Measurements from ENCODE around the gene TANGO6.
"Not testable (repeated sequence)": the region's sequence is repeated elsewhere in the genome, so short reads cannot be mapped to it uniquely, and the experiment has no call there.

TANGO6 gene

GRCh38 chr16:68960910-68961309 is 117.6 kb downstream of the TANGO6 start:
- no peak for DNase-seq (ENCODE audit: low read depth in 2 of 3, low spot score in 1 of 3)

- DNase-seq (ENCODE audit: low read depth in 2 of 3, low spot score in 1 of 3), result no peak
Observed at GRCh38 chr16:68961778-68962402, 118.6 kb downstream of the TANGO6 start.

- DNase-seq (ENCODE audit: low read depth in 2 of 3, low spot score in 1 of 3), result no peak
Observed at GRCh38 chr16:68969338-68969737, 126.0 kb downstream of the TANGO6 start.

DNA sequence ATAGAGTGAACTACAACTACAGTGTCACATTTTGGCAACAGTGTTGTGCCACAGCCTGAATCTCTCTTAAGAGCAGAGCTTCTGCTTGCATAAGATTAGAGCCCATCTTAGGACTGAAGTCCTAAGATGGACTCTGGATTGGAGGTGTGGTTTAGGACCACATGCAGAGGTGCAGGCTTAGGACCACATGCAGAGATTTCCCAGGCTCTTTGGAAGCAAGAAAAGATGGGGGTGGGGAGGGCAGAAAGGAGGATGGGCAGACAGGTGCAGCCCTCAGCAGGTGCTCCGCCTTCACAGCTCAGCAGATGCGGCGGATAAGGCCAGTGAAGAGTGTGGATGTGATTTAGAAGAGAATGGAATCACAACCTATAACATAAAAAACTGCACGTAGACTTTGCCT is 128.7 kb downstream of the TANGO6 start:
- no peak for DNase-seq (ENCODE audit: low read depth in 2 of 3, low spot score in 1 of 3)

DNA sequence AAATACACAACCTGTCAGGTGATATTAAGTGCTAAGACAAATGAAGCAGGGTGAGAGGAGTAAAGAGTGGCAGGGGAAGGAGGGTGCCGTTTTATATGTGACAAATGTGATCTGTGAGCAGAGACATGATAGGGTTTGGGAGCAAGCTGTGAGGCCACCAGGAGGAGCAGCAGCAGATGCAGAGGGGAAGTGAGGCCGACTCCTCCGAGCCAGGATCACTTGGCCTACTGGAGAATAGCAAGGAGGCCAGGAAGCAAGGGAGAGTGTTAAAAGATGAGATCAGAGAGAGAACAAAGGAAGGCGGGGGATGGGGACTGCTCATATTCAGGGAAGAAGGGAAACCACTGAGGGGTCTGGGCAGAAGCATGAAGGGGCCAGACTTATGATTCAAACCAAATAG is 129.4 kb downstream of the TANGO6 start:
- DNase-seq (ENCODE audit: low read depth in 2 of 3, low spot score in 1 of 3), result no peak

DNA sequence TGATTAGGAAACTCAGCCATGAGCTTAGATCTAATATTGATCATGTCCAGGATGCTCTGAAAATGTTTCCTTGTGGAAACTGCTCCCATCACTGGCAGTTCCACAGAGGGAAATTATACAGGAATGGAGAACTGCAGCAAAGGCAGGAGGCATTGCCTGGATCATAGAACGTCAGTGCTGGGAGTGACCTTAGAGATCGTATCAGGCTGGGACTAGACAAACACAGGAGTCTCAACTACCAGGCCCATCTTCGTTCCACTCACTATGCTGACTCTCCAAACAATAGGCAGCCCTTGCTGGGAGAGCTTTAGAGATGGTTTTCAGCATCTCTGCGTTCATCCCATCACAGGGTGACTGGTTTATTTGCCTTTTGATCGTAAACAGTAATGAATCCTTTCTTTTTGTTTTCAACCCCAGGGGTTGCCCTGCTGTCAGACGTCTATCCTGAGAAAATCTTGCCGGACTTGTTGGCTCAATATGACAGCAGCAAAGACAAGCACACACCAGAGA is 130.3 kb downstream of the TANGO6 start:
- DNase-seq (ENCODE audit: low read depth in 2 of 3, low spot score in 1 of 3), result no peak

GRCh38 chr16:68978303-68978954 is 135.1 kb downstream of the TANGO6 start:
- no peak for DNase-seq (ENCODE audit: low read depth in 2 of 3, low spot score in 1 of 3)

GRCh38 chr16:68980695-68981315 is 137.5 kb downstream of the TANGO6 start:
- no peak for DNase-seq (ENCODE audit: low read depth in 2 of 3, low spot score in 1 of 3)

DNA sequence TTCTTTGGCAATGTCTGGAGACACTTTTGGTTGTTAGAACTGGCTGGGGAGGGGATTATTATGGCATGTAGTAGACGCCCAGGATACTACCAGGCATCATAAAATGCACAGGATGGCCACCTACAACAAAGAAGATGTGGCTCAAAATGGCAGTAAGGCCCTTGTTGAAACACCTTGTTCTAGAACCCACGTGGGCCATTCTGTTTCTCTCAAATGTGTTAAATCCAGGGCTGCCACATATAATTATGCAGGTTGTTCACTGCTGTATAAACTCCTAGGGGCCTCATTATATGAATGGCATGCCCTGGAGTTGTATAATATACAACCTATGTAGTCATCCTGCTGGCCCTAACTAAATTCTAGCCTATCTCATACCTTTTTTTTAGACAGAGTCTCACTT is 138.6 kb downstream of the TANGO6 start:
- no peak for DNase-seq (ENCODE audit: low read depth in 2 of 3, low spot score in 1 of 3)

DNA sequence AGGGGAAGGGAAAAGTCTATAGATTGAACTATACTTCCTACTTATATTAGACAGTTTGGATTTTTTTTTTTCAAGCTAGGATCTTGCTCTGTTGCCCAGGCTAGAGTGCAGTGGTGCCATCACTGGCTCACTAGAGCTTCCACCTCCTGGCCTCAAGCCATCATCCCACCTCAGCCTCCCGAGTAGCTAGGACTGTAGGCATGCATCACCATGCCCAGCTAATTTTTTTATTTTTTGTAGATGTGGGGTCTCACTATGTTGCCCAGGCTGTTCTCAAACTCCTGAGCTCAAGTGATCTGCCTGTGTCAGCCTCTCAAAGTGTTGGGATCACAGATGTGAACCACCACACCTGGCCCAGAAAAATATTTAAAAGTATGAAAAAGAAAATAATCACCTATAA is 141.1 kb downstream of the TANGO6 start:
- no peak for DNase-seq (ENCODE audit: low read depth in 2 of 3, low spot score in 1 of 3)

- no peak for DNase-seq (ENCODE audit: low read depth in 2 of 3, low spot score in 1 of 3)
Observed at GRCh38 chr16:68985268-68985667, 141.9 kb downstream of the TANGO6 start.

GRCh38 chr16:68985855-68986254 is 142.5 kb downstream of the TANGO6 start:
- DNase-seq (ENCODE audit: low read depth in 2 of 3, low spot score in 1 of 3), result no peak

DNA sequence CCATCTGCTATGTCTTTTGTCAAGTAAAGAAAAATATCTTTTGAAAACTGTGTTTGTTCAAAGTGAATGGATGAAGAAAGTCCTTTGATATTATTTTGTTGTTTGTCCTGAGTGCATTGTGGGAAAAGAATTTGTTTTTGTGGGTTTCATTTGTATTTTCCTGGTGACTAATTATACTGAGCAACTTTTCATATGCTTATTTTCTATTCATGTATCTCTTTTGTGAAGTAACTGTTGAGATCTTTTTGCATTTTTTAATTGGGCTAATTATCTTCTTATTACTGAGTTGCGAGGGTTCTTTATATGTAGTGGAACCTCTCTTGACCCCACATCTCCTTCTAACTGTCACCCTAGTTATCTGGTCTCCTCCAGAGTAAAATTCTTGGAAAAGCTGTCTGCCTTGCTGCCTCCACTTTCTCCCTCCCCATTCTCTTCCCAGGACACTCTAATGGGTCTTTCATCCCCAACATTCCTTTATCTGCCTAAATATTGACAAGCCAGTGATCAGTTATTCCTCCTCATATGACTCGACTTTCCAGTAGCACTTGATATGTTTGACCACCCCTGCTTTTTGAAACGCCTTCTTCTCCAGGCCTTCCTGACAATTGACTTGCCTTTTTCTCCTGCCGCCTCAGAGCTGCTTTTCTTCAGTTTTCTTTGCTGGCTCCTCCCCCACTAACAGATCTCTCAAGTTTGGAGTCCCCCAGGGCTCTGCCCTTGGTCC is 144.6 kb downstream of the TANGO6 start:
- no peak for DNase-seq (ENCODE audit: low read depth in 2 of 3, low spot score in 1 of 3)

DNA sequence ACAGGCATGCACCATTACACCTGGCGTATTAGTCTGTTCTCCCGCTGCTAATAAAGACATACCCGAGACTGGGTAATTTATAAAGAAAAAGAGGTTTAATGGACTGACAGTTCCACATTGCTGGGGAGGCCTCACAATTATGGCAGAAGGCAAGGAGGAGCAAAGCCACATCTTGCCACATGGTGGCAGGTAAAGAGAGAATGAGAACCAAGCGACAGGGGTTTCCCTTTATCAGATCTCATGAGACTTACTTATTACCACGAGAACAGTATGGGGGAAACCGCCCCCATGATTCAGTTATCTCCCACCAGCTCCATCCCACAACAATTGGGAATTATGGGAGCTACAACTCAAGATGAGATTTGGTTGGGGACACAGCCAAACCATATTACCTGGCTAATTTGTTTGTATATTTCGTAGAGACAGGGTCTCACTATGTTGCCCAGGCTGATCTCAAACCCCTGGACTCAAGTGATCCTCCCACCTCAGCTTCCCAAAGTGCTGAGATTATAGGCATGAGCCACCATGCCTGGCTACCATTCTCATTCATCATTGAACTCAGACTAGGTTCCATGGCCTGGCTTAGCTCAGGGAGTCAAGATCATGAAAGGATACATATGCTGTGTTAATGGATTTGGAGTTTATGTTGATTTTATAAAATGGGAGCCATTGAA is 147.0 kb downstream of the TANGO6 start:
- not testable (repeated sequence) for DNase-seq (ENCODE audit: low read depth in 2 of 3, low spot score in 1 of 3)

- no peak for DNase-seq (ENCODE audit: low read depth in 2 of 3, low spot score in 1 of 3)
Observed at GRCh38 chr16:68991075-68991474, 147.7 kb downstream of the TANGO6 start.

GRCh38 chr16:68992521-68992920 is 149.2 kb downstream of the TANGO6 start:
- no peak for DNase-seq (ENCODE audit: low read depth in 2 of 3, low spot score in 1 of 3)

DNA sequence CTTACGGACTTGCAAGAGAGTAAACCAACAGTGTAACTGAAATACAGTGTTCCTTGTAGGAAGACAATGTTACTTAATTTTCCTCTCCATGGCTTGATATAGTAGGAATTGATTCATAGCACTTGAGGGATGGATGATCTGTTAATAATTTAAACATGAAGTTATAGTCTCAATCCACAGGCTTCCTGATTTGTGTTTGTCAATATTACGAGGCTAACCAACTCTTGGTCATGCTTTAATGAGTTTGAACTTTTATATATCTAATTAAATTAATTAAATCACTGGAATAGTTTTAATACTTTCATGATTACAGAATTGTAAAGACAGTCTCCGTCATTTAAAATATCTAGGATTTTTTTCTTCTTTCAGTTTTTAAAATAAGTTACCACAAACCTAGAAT is 150.1 kb downstream of the TANGO6 start:
- no peak for DNase-seq (ENCODE audit: low read depth in 2 of 3, low spot score in 1 of 3)

GRCh38 chr16:68993885-68994284 is 150.6 kb downstream of the TANGO6 start:
- DNase-seq (ENCODE audit: low read depth in 2 of 3, low spot score in 1 of 3), result no peak

- DNase-seq (ENCODE audit: low read depth in 2 of 3, low spot score in 1 of 3), result no peak
Observed at GRCh38 chr16:68994324-68994723, 151.0 kb downstream of the TANGO6 start.

DNA sequence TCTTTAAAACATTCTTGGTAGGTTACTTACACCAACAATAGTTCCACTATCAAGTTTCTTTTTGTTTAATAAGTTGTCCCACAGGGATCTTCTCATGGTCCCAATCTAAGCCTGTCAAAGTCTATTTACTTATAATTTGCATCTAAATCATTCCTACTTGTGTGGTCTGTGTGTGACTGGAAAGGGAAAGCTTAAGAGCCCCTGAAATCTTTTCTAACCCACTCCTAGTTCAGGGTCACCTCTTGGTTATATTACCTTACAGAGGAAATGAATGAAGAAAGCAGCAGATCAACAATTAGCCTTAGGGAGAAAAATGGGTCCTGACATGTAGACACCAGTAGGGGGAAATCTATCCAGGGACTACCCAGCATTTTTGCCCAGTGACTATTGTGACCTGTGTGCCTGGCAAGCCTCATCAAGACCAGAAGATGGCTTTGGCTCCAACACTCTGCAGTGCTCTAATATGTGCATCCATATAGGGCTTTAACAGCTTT is 151.7 kb downstream of the TANGO6 start:
- DNase-seq (ENCODE audit: low read depth in 2 of 3, low spot score in 1 of 3), result no peak

DNA sequence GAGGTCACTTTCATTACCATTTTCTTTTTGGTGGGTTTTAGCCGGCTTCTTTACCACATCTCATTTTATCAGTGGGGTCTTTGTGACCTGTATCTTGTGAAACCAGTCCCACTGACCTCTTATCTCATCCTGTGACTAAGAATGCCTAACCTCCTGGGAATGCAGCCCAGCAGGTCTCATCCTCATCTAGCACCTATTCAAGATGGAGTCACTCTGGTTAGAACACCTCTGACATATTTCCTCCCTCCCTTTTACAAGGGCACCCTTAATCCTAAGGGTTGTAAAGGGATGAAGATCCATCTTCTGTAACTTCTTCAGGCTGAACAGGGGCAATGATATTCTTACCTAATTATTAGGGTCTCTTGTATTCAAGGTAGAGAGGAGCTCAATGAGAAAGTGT is 154.2 kb downstream of the TANGO6 start:
- no peak for DNase-seq (ENCODE audit: low read depth in 2 of 3, low spot score in 1 of 3)
